HAP-1 (cell line): Measurements from ENCODE around the gene SCYGR5.
"Not testable (repeated sequence)": the region's sequence is repeated elsewhere in the genome, so short reads cannot be mapped to it uniquely, and the experiment has no call there.

Source experiments
- DNase-seq, 2 experiments: peaks; one replicate each; pipeline ENCODE4 v3.0.0-alpha.2; 2016 to 2020; ENCODE audit warnings: low spot score in 2 of 2
- H3K27me3 ChIP-seq: fragments of 250-450 bp; sonication (Bioruptor Pico); 2 replicates; pipeline ENCODE4 v1.5.1; 2020; ENCODE audit warnings: low read depth, mild to moderate bottlenecking, moderate library complexity
- H3K36me3 ChIP-seq: fragments of 250-450 bp; sonication (Bioruptor Pico); replicated peaks from 2 replicates; pipeline ENCODE4 v1.5.1; 2020; ENCODE audit warnings: mild to moderate bottlenecking
- H3K4me1 ChIP-seq: fragments of 250-450 bp; sonication (Bioruptor Pico); 2 replicates; pipeline ENCODE4 v1.5.1; 2020; ENCODE audit warnings: mild to moderate bottlenecking
- H3K4me3 ChIP-seq: fragments of 250-450 bp; sonication (Bioruptor Pico); 2 replicates; pipeline ENCODE4 v1.5.1; 2020; ENCODE audit warnings: mild to moderate bottlenecking, moderate library complexity
- H3K9me3 ChIP-seq: fragments of 250-450 bp; sonication (Bioruptor Pico); 2 replicates; pipeline ENCODE4 v1.5.1; 2020; ENCODE audit warnings: mild to moderate bottlenecking, moderate library complexity
- in situ Hi-C: fragments of 300-500 bp; cut with MboI; formaldehyde crosslinking; loops from 3 replicates; pipeline ENCODE4 v1.14.3; 2020; ENCODE audit warnings: low sequenced_read_pairs, inconsistent platforms, mixed read lengths

The SCYGR5 gene, protein sequence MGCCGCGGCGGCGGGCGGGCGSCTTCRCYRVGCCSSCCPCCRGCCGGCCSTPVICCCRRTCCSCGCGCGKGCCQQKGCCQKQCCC

DNA sequence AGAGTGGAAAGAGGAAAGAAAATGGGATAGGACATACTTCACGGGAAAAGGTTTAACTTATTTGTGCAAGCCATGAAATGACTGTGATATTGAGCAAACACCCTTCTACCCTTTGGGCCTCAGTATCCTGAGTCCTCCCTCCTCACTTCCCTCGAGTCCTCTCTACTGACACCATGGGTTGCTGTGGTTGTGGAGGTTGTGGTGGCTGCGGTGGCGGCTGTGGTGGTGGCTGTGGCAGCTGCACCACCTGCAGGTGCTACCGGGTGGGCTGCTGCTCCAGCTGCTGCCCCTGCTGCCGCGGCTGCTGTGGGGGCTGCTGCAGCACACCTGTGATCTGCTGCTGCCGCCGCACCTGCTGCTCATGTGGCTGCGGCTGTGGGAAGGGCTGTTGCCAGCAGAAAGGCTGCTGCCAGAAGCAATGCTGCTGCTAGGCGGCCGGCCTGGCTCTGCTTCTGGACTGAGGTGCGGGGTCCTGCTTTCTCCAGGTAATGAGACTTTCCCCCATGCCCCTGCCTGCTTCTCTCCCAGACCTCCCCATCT is at the start of gene SCYGR5:
Gene SCYGR5, plus strand, starts transcription at position 174 of the 540 bp plus-strand sequence. Its CDS starts 0 bp downstream, at position 174.
- H3K9me3 ChIP-seq: not testable (repeated sequence)

GRCh38 chr2:227617316-227618230 is 49.0 kb upstream of the SCYGR5 start, which contains the start of gene SCYGR4:
TSS of gene SCYGR4 (plus strand) at chr2:227617498. CDS start at chr2:227617498, 0 bp downstream.
- Histone ChIP-seq H3K36me3 (no peaks in the 10 kb centered on the region), H3K4me1 (no peaks in the 10 kb centered on the region), H3K27me3 (no peaks in the 10 kb centered on the region), H3K9me3 (no peaks in the 10 kb centered on the region), H3K4me3 (no peak within 1 kb of the TSS)
- in situ Hi-C loops: no loop called here
- no peak for DNase-seq

More for the DNA sequence above, at the start of gene SCYGR5:
- H3K4me3 ChIP-seq, H3K36me3 ChIP-seq, H3K27me3 ChIP-seq, DNase-seq: not testable (repeated sequence)
- in situ Hi-C loops: loop anchor here (10.0 kb wide), 1 partner anchor 98 kb away; no protein-coding TSS in a partner anchor
- H3K4me1 ChIP-seq: peaks cover 10% of the 10 kb centered on the region

DNA sequence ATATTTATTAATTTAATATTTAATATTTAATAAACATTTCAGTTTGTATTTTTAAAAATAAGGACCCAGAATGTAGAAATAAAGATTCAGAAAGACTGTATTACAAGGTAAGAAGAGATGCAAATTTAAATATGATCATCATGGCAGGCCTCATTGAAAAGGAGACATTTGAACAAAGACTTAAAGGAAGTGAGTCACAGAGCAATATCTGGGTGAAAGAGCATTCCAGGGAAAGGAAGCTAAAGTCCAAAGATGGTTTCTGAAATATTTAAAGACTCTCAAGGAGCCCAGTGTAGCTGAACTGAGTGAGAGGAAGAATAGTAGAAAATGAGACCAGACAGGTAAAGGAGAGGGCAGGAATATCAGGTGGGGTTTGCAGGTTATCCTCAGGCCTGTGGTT is 43.4 kb upstream of the SCYGR5 start:
- no peaks in the 10 kb centered on the region for H3K27me3 ChIP-seq
- in situ Hi-C loops: no loop called here
- no peaks in the 10 kb centered on the region for H3K36me3 ChIP-seq
- no peaks in the 10 kb centered on the region for H3K4me1 ChIP-seq
- DNase-seq: no peak
- H3K4me3 ChIP-seq: no peak overlapping the region
- no peaks in the 10 kb centered on the region for H3K9me3 ChIP-seq

DNA sequence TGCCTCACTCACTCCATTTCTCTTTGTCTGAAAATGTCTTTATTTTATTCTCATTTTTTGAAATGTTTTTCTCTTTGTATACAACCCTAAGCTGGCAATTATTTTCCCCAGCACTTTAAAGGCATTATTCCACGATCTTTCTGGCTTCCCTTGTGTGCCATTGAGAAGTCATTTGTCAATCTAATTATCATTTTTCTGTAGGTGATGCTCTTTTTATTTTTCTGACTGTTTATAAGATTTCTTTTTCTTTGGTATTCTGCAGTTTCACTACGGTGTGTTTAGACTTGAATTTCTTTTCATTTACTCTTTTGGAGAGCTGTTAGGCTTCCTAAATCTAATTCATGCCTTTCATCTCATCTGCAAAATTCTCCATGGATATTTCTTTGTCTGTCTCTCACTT is 41.2 kb upstream of the SCYGR5 start:
- Histone ChIP-seq H3K4me3 (no peak overlapping the region), H3K27me3 (no peaks in the 10 kb centered on the region), H3K9me3 (no peaks in the 10 kb centered on the region), H3K36me3 (no peaks in the 10 kb centered on the region), H3K4me1 (no peaks in the 10 kb centered on the region)
- in situ Hi-C loops: no loop called here
- no peak for DNase-seq

GRCh38 chr2:227626580-227627151 is 39.9 kb upstream of the SCYGR5 start:
- no peak for DNase-seq
- Histone ChIP-seq H3K36me3 (no peaks in the 10 kb centered on the region), H3K4me1 (no peaks in the 10 kb centered on the region), H3K9me3 (no peaks in the 10 kb centered on the region), H3K4me3 (no peak overlapping the region), H3K27me3 (peaks cover 4% of the 10 kb centered on the region; the same call in 1 of the 2 replicates)
- in situ Hi-C loops: no loop called here

- in situ Hi-C loops: no loop called here
These were observed 38.8 kb upstream of the SCYGR5 start for GRCh38 chr2:227627769-227628168.

DNA sequence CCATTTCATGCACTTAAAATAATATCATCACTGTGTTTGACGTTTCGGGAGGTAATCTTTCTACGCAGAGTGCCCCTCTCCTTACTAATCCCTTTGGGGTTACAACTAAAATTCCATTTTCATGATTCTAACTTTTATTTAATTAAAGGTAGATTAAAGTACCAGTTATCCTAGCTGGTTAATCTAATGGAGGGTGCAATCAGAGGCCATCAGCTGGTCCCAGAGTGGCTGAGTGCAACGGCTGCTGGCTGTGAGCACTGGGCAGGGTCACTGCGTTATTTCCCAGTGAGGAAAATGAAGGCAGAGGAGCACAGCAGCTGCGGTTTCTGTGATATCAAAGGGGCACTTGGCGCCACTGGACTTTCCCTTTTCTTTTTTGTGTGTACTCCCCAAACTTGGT is 37.2 kb upstream of the SCYGR5 start:
- Histone ChIP-seq H3K27me3 (peaks cover 4% of the 10 kb centered on the region; the same call in 1 of the 2 replicates), H3K36me3 (no peaks in the 10 kb centered on the region), H3K9me3 (no peaks in the 10 kb centered on the region), H3K4me3 (no peak overlapping the region), H3K4me1 (peaks cover 7% of the 10 kb centered on the region; the same call in 1 of the 2 replicates)
- in situ Hi-C loops: no loop called here
- DNase-seq: no peak

More at GRCh38 chr2:227627769-227628168, 38.8 kb upstream of the SCYGR5 start:
- H3K4me1 ChIP-seq: no peaks in the 10 kb centered on the region
- no peaks in the 10 kb centered on the region for H3K9me3 ChIP-seq
- DNase-seq: no peak
- no peak overlapping the region for H3K4me3 ChIP-seq
- H3K27me3 ChIP-seq: peaks cover 4% of the 10 kb centered on the region; the same call in 1 of the 2 replicates
- no peaks in the 10 kb centered on the region for H3K36me3 ChIP-seq

- in situ Hi-C loops: no loop called here
- H3K4me3 ChIP-seq: no peak overlapping the region
- no peaks in the 10 kb centered on the region for H3K36me3 ChIP-seq
- peaks cover 4% of the 10 kb centered on the region; the same call in 1 of the 2 replicates for H3K27me3 ChIP-seq
- DNase-seq: no peak
- no peaks in the 10 kb centered on the region for H3K9me3 ChIP-seq
- H3K4me1 ChIP-seq: peaks cover 7% of the 10 kb centered on the region; the same call in 1 of the 2 replicates
These were observed 36.3 kb upstream of the SCYGR5 start for GRCh38 chr2:227630322-227630721.

- DNase-seq: no peak
- Histone ChIP-seq H3K4me3 (no peak overlapping the region), H3K9me3 (no peaks in the 10 kb centered on the region), H3K27me3 (peaks cover 4% of the 10 kb centered on the region; the same call in 1 of the 2 replicates), H3K4me1 (peaks cover 7% of the 10 kb centered on the region; the same call in 1 of the 2 replicates), H3K36me3 (no peaks in the 10 kb centered on the region)
- in situ Hi-C loops: no loop called here
These were observed 33.8 kb upstream of the SCYGR5 start for GRCh38 chr2:227632827-227633226.

DNA sequence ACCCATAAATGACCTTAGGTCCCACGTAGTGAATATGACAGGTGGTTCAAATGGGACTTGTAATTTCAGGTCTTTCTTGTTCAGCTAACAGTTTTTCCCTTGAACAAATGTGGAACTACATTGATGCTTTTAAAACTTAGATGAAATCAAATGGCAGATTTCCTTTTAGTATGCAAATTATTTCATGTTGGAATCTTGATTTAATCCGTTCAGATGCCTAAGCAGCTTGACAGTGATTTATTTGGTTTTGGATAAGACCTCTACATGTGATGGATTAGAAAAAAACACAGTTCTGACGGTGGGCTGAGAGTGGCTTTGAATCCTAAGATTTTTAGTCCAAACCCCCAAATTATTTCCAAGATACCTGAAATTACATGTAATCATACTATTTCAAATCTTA is 32.4 kb upstream of the SCYGR5 start:
- peak in 1 of 2 experiments; percentile 13 for DNase-seq
- Histone ChIP-seq H3K4me3 (no peak overlapping the region), H3K36me3 (no peaks in the 10 kb centered on the region), H3K4me1 (peaks cover 7% of the 10 kb centered on the region; the same call in 1 of the 2 replicates), H3K9me3 (no peaks in the 10 kb centered on the region), H3K27me3 (peaks cover 4% of the 10 kb centered on the region; the same call in 1 of the 2 replicates)
- in situ Hi-C loops: no loop called here

DNA sequence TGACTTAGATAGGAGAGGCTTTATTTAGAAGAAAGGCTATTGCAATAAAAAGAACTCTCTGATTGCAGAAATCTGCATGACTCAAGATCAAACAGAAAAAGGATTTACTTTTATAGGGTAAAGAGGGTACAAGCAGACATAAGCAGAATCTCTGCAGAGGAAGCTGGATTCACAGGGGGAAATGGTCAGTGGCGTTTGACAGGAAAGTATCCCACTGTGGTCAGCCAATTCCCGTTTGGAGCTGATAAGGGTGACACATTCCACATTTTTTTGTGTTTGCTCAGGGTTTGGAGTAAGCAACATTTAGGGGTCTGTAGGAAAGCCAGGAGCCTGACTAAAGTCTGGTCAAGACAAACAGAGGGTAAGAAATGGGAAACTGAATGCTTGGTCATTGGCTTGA is 23.9 kb upstream of the SCYGR5 start:
- Histone ChIP-seq H3K27me3 (no peaks in the 10 kb centered on the region), H3K4me3 (no peak overlapping the region), H3K36me3 (no peaks in the 10 kb centered on the region), H3K4me1 (no peaks in the 10 kb centered on the region), H3K9me3 (no peaks in the 10 kb centered on the region)
- peak in 1 of 2 experiments; percentile 19 for DNase-seq
- in situ Hi-C loops: no loop called here

- DNase-seq: no peak
- H3K27me3 ChIP-seq: no peaks in the 10 kb centered on the region
- no peaks in the 10 kb centered on the region for H3K9me3 ChIP-seq
- H3K4me1 ChIP-seq: no peaks in the 10 kb centered on the region
- in situ Hi-C loops: no loop called here
- no peaks in the 10 kb centered on the region for H3K36me3 ChIP-seq
- H3K4me3 ChIP-seq: no peak overlapping the region
These were observed 22.5 kb upstream of the SCYGR5 start for GRCh38 chr2:227643990-227644551.

DNA sequence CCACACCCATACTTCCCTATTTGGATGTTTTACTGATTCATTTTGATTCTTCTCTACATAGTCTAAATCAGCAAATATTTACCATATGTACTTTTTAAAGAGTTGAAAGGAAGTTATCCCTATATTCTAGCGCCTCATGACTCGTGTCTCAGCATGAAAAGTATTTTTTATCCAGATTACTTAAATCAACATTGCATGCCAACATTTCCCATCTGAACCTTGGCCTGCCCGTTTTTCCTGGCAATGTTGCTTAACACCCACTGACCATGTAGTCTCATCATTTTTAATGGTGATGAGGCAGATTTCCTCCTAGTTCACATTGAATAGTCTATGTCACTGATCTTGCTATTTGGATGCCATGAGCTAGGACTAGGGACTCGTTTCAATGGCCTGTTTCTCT is 13.2 kb upstream of the SCYGR5 start:
- H3K4me3 ChIP-seq: no peak overlapping the region
- in situ Hi-C loops: no loop called here
- no peaks in the 10 kb centered on the region for H3K27me3 ChIP-seq
- H3K36me3 ChIP-seq: no peaks in the 10 kb centered on the region
- no peaks in the 10 kb centered on the region for H3K9me3 ChIP-seq
- peaks cover 8% of the 10 kb centered on the region for H3K4me1 ChIP-seq
- no peak for DNase-seq
